ENCODE results near the gene FOSL1. TPM values are rescaled to one million over a fixed set of nuclear protein-coding genes. Genes with fewer than 3 reads are reported as not detected.

The FOSL1 gene
- total RNA-seq, 4 donors from 2014 or later: 1.5 to 15.2 (median 2.8) TPM

- TF ChIP-seq CTCF (IDR thresholded peaks at IDR 0.05; ENCODE audit: low read depth): no peak
These were observed 28.5 kb upstream of the FOSL1 start for GRCh38 chr11:65928667-65929066.

GRCh38 chr11:65927904-65928397, 27.8 kb upstream of the FOSL1 start:
- no peak for TF ChIP-seq CTCF (IDR thresholded peaks at IDR 0.05; ENCODE audit: low read depth)

GRCh38 chr11:65925397-65925796, 25.2 kb upstream of the FOSL1 start:
- no peak for TF ChIP-seq CTCF (IDR thresholded peaks at IDR 0.05; ENCODE audit: low read depth)

GRCh38 chr11:65922565-65922964, 22.4 kb upstream of the FOSL1 start:
- no peak for TF ChIP-seq CTCF (IDR thresholded peaks at IDR 0.05; ENCODE audit: low read depth)

- TF ChIP-seq CTCF (IDR thresholded peaks at IDR 0.05; ENCODE audit: low read depth): no peak
These were observed 21.7 kb upstream of the FOSL1 start for GRCh38 chr11:65921876-65922275.

- TF ChIP-seq CTCF (IDR thresholded peaks at IDR 0.05; ENCODE audit: low read depth): no peak
These were observed 20.9 kb upstream of the FOSL1 start for GRCh38 chr11:65921033-65921555.

GRCh38 chr11:65920372-65920802, 20.2 kb upstream of the FOSL1 start:
- TF ChIP-seq CTCF (IDR thresholded peaks at IDR 0.05; ENCODE audit: low read depth): no peak
